GM12891 (cell line): ENCODE data around the gene NOD2.

Experiments
- DNase-seq: peaks from one replicate; pipeline ENCODE4 v3.0.0; 2011; ENCODE audit warnings: low spot score; ENCODE audit not compliant: insufficient read length
- FAIRE-seq: peaks from 2 replicates; lab custom pipeline; 2011; peaks lifted over from hg19 to GRCh38; lab: Jason Lieb, UNC
- PAX5 ChIP-seq: IDR thresholded peaks from 2 replicates; pipeline ENCODE4 v1.6.1; 2011; ENCODE audit warnings: low read length, moderate library complexity, mild to moderate bottlenecking; ENCODE audit not compliant: insufficient read depth, severe bottlenecking
- POLR2A ChIP-seq: IDR thresholded peaks from 2 replicates; pipeline ENCODE4 v1.6.1; 2011; ENCODE audit warnings: low read depth, low read length, control low read depth
- POLR2AphosphoS5 ChIP-seq: IDR thresholded peaks from 2 replicates; pipeline ENCODE4 v1.6.1; 2011; ENCODE audit warnings: low read depth, low read length, control low read depth
- POU2F2 ChIP-seq: IDR thresholded peaks from 2 replicates; pipeline ENCODE4 v1.6.1; 2011; ENCODE audit warnings: low read depth, mild to moderate bottlenecking, control low read depth, low read length, moderate library complexity
- SPI1 ChIP-seq: IDR thresholded peaks from 2 replicates; pipeline ENCODE4 v1.6.1; 2011; ENCODE audit warnings: low read depth, low read length, control low read depth
- TAF1 ChIP-seq: IDR thresholded peaks from 2 replicates; pipeline ENCODE4 v1.6.1; 2011; ENCODE audit warnings: low read depth, low read length, control low read depth

The NOD2 gene

GRCh38 chr16:50678531-50678930, 14.9 kb upstream of the NOD2 start:
- no peak for DNase-seq
- TF ChIP-seq SPI1 (peak; percentile 38; the same call in 1 of the 2 replicates), TAF1 (no peak)
- peak; percentile 16 for FAIRE-seq

GRCh38 chr16:50679266-50679665, 14.1 kb upstream of the NOD2 start:
- FAIRE-seq (no peak), DNase-seq (no peak)
- TF ChIP-seq PAX5: no peak
- no peak for TF ChIP-seq TAF1
- TF ChIP-seq POLR2A: no peak
- no peak for TF ChIP-seq POLR2AphosphoS5
- TF ChIP-seq POU2F2: no peak
- no peak for TF ChIP-seq SPI1

- DNase-seq (no peak), FAIRE-seq (peak; percentile 47)
- TF ChIP-seq PAX5: no peak
- TF ChIP-seq POU2F2: no peak
Observed at GRCh38 chr16:50679676-50680555, 13.5 kb upstream of the NOD2 start.

- DNase-seq (no peak), FAIRE-seq (no peak)
- TF ChIP-seq SPI1 (no peak), PAX5 (no peak), POLR2AphosphoS5 (no peak), POLR2A (no peak), TAF1 (no peak), POU2F2 (no peak)
Observed at GRCh38 chr16:50680556-50680893, 12.9 kb upstream of the NOD2 start.

GRCh38 chr16:50681021-50681885, 12.2 kb upstream of the NOD2 start, which contains the start of gene SNX20:
TSS of gene SNX20 (minus strand) at chr16:50681312. CDS start at chr16:50677526, 3,786 bp downstream.
- peak; percentile 98 for FAIRE-seq
- TF ChIP-seq SPI1 (peak; percentile 60), TAF1 (no peak; the same call in 1 of the 2 replicates), PAX5 (no peak), POU2F2 (no peak; the same call in 1 of the 2 replicates), POLR2A (peak; percentile 61; the same call in 1 of the 2 replicates), POLR2AphosphoS5 (peak; percentile 65)
- no peak for DNase-seq

GRCh38 chr16:50683689-50684374, 9.6 kb upstream of the NOD2 start:
- DNase-seq: no peak
- peak; percentile 66 for TF ChIP-seq PAX5
- peak; percentile 99 for TF ChIP-seq SPI1
- peak; percentile 64 for TF ChIP-seq POLR2A
- no peak for TF ChIP-seq POU2F2
- TF ChIP-seq POLR2AphosphoS5: peak; percentile 58
- TF ChIP-seq TAF1: peak; percentile 24; the same call in 1 of the 2 replicates
- FAIRE-seq: peak; percentile 96

- FAIRE-seq (no peak), DNase-seq (no peak)
- peak; percentile 23; the same call in 1 of the 2 replicates for TF ChIP-seq SPI1
- TF ChIP-seq POLR2A: no peak
- no peak for TF ChIP-seq PAX5
- peak; percentile 22; the same call in 1 of the 2 replicates for TF ChIP-seq POLR2AphosphoS5
- TF ChIP-seq TAF1: no peak
- TF ChIP-seq POU2F2: no peak
Observed at GRCh38 chr16:50684823-50685461, 8.5 kb upstream of the NOD2 start.

GRCh38 chr16:50685462-50686063, 7.8 kb upstream of the NOD2 start:
- FAIRE-seq (peak; percentile 20), DNase-seq (no peak)
- no peak for TF ChIP-seq PAX5
- no peak for TF ChIP-seq SPI1
- TF ChIP-seq TAF1: no peak
- no peak for TF ChIP-seq POLR2A
- no peak for TF ChIP-seq POU2F2
- TF ChIP-seq POLR2AphosphoS5: no peak

- DNase-seq (no peak), FAIRE-seq (no peak)
- no peak for TF ChIP-seq POLR2A
- TF ChIP-seq SPI1: no peak
- TF ChIP-seq POLR2AphosphoS5: no peak
- no peak for TF ChIP-seq POU2F2
- TF ChIP-seq TAF1: no peak
- TF ChIP-seq PAX5: no peak
Observed at GRCh38 chr16:50688083-50688482, 5.3 kb upstream of the NOD2 start.

GRCh38 chr16:50688867-50689266, 4.5 kb upstream of the NOD2 start:
- FAIRE-seq (peak; percentile 75), DNase-seq (no peak)
- TF ChIP-seq POLR2A (no peak), POU2F2 (no peak), PAX5 (no peak), POLR2AphosphoS5 (no peak), TAF1 (no peak), SPI1 (no peak)
